ENCODE data around the gene RSPH10B2. TPM values are rescaled to one million over a fixed set of nuclear protein-coding genes. Genes with fewer than 3 reads are reported as not detected.
"Not testable (repeated sequence)": the region's sequence is repeated elsewhere in the genome, so short reads cannot be mapped to it uniquely, and the experiment has no call there.

Gene RSPH10B2
- total RNA-seq, 2 donors from 2014 or later, result 0.95 TPM

DNA sequence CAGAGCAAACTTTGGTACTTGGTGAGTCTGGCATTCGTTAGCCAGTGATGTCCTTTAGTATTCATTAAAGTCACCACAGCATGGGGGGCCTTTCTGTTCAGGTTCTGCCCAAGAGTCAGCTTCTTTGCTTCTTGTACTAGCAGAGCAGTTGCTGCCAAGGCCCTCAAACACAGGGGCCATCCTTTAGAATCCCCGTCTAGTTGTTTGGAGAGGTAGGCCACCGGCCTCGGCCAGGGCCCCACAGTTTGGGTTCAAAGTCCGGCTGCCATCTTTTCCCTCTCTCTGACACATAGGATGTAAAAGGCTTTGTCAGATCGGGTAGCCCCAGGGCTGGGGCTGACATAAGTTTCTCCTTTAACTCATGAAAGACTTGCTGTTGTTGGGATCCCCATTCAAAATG lies 89.8 kb downstream of the RSPH10B2 start:
- ATAC-seq (replicated peaks); H3K27ac Mint-ChIP-seq; H3K4me1 Mint-ChIP-seq; H3K36me3 Mint-ChIP-seq (ENCODE audit: low read depth); H3K4me3 Mint-ChIP-seq; H3K9me3 Mint-ChIP-seq; H3K27me3 Mint-ChIP-seq: not testable (repeated sequence)

DNA sequence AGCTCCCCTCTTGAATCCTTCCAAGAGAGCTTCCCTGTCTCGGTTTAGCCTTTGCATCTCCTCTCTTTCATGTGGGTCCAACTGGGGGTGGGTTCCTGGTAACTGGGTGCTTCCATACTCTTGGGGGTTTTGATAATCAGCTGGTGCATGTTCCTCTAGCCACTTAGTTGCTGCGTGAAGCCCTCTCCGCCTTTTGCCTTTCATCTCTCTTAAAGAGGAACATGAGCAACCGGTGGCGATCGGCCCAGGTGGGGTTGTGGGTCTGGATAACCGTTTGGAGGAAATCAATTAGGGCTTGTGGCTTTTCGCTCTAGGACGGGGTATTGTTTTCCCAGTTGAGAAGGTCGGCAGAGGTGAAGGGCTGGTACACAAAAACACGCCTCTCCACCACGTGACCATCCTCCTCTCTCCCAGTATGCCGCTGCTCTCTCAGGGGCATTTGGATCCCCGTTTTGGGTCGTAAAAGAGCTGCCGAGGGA lies 92.1 kb downstream of the RSPH10B2 start:
- not testable (repeated sequence) for H3K27me3 Mint-ChIP-seq; H3K36me3 Mint-ChIP-seq (ENCODE audit: low read depth); H3K27ac Mint-ChIP-seq

DNA sequence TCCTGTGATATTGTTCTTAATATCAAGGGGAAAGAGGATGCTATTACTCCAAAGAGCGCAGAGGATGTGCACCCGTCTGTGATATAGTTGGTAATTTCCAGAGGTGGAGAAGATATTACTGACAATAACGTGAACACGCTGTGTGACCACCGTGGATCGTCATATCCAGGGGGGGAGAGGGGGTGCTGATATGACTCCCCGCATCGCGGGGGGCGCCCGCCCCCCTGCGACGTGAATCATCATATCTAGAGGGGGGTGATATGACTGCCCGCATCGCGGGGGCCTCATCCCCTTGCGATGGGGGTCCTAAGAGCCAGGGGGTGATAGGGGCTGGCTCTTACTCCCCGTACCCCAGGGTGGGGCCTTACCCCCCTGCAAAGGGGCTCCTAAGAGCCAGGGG lies 93.8 kb downstream of the RSPH10B2 start:
- not testable (repeated sequence) for H3K36me3 Mint-ChIP-seq (ENCODE audit: low read depth); H3K4me3 Mint-ChIP-seq; H3K27ac Mint-ChIP-seq; H3K27me3 Mint-ChIP-seq; H3K9me3 Mint-ChIP-seq; H3K4me1 Mint-ChIP-seq; ATAC-seq (replicated peaks)

More for the DNA sequence above, 92.1 kb downstream of the RSPH10B2 start:
- ATAC-seq (replicated peaks); H3K9me3 Mint-ChIP-seq; H3K4me3 Mint-ChIP-seq; H3K4me1 Mint-ChIP-seq: not testable (repeated sequence)

Other genes starting within 250 kb of the RSPH10B2 start
- gene GRID2IP, start 202.6 kb upstream of the RSPH10B2 start, total RNA-seq, result under 1 TPM; 0.26 to 0.32 TPM
- gene ZDHHC4, start 176.6 kb upstream of the RSPH10B2 start, total RNA-seq, result 10 to 100 TPM; 23.6 to 26.1 TPM
- 10 to 100 TPM; 19.3 to 29.0 TPM for gene INTS15, start 164.1 kb upstream of the RSPH10B2 start, total RNA-seq
- gene ZNF853, start 138.5 kb upstream of the RSPH10B2 start, total RNA-seq, result under 1 TPM; 0.22 to 0.48 TPM
- gene ZNF316, start 116.8 kb upstream of the RSPH10B2 start, total RNA-seq, result 10 to 100 TPM; 19.6 to 20.5 TPM
- gene ZNF12, start 47.2 kb upstream of the RSPH10B2 start, total RNA-seq, result 10 to 100 TPM; 15.4 to 29.8 TPM
- gene CCZ1B, start 72.2 kb downstream of the RSPH10B2 start, total RNA-seq, result 10 to 100 TPM; 50.7 to 71.6 TPM

All from activated T-helper 17 cell treated with anti-CD3 and anti-CD28 coated beads, Interleukin-2, amount 50 U/mL, for 72 hours (primary cell).